ENCODE results near the gene RD3L. TPM values are rescaled to one million over a fixed set of nuclear protein-coding genes. Genes with fewer than 3 reads are reported as not detected.
A peak's percentile ranks its signal among the peaks of the same experiment; 100 is the strongest.

Gene RD3L
- total and polyA plus RNA-seq, 2 of the 4 experiments (the other 2 are of a cell fraction) = not detected

DNA sequence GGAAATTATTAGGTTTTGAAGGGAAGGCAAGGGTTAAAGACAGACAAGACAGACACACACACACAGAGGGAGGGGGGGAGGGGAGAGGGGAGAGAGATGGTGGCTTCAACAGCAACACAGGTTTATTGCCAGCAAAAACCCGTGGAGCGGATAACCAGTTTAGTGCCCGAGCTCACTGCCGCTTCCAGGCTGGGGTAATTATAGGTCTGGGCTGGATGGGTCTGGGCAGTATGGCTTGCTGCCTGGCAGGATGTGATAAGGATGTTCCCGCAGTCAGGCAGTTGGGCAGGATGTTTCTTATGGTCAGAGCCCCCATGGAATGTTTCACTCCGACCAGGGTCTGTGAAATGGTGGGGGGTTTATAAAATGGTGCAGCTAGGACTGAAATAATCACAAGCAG is 18.5 kb downstream of the RD3L start:
- H2AK9ac ChIP-seq (replicated peaks; ENCODE audit: low read depth, low read length, poor library complexity) = no peak overlapping the region
- dilution Hi-C loops (cut with HindIII; ENCODE audit: low sequenced_read_pairs, unreplicated experiment) = no loop called here
- CTCF ChIA-PET = no interaction called here

More for the DNA sequence above, 18.5 kb downstream of the RD3L start:
- in situ Hi-C loops (cut with MboI; ENCODE audit: low sequenced_read_pairs) = no loop called here
- H4K8ac ChIP-seq (ENCODE audit: low read depth in 2 of 2, low read length in 2 of 2) = no peak overlapping the region
- H3K4me3 ChIP-seq (ENCODE audit: insufficient read depth, low read depth, low read length) = no peak overlapping the region
- POLR2A ChIA-PET (ENCODE audit: unreplicated experiment) = no interaction called here
- H4K20me1 ChIP-seq (ENCODE audit: insufficient read depth, low read length) = peaks cover 12% of the 10 kb centered on the region; the same call in 1 of the 2 replicates
- H3K9ac ChIP-seq (ENCODE audit: low read depth, low read length) = no peak overlapping the region
- no peak overlapping the region for H4K5ac ChIP-seq (ENCODE audit: low read depth, low read length)
- H3K23ac ChIP-seq (ENCODE audit: low read depth, low read length) = no peak overlapping the region
- H2BK5ac ChIP-seq (ENCODE audit: low read depth, low read length, poor library complexity, severe bottlenecking) = no peak overlapping the region
- no TSS peak for BruUV-seq (replicated peaks)
- H3K27me3 ChIP-seq (ENCODE audit: control insufficient read depth, insufficient read depth, low read length) = peaks cover 5% of the 10 kb centered on the region; the same call in 1 of the 2 replicates
- TF ChIP-seq SMC3 (IDR thresholded peaks at IDR 0.05; ENCODE audit: low read depth, low read length) (no peak), CEBPB (IDR thresholded peaks at IDR 0.05; ENCODE audit: low read depth, low read length) (no peak), NFE2L2 (IDR thresholded peaks at IDR 0.05; ENCODE audit: low read depth, low read length) (no peak), MXI1 (IDR thresholded peaks at IDR 0.05; ENCODE audit: borderline replicate concordance, low read depth, low read length) (no peak), CHD1 (IDR thresholded peaks at IDR 0.05; ENCODE audit: low read depth, low read length) (no peak), RFX5 (IDR thresholded peaks at IDR 0.05; ENCODE audit: low read depth, low read length) (no peak), POLR2A (IDR thresholded peaks at IDR 0.05; ENCODE audit: low read depth, low read length) (no peak), RCOR1 (IDR thresholded peaks at IDR 0.05; ENCODE audit: insufficient replicate concordance, low read length) (no peak), FOS (IDR thresholded peaks at IDR 0.05; ENCODE audit: low read depth, low read length) (no peak), RAD21 (IDR thresholded peaks at IDR 0.05; ENCODE audit: low read length) (no peak), MAFK (IDR thresholded peaks at IDR 0.05; ENCODE audit: low read depth, low read length) (no peak), BHLHE40 (IDR thresholded peaks at IDR 0.05; ENCODE audit: low read depth, low read length) (no peak), MAZ (IDR thresholded peaks at IDR 0.05; ENCODE audit: borderline replicate concordance, low read depth, low read length) (no peak)
- TF ChIP-seq, protein P1, sequence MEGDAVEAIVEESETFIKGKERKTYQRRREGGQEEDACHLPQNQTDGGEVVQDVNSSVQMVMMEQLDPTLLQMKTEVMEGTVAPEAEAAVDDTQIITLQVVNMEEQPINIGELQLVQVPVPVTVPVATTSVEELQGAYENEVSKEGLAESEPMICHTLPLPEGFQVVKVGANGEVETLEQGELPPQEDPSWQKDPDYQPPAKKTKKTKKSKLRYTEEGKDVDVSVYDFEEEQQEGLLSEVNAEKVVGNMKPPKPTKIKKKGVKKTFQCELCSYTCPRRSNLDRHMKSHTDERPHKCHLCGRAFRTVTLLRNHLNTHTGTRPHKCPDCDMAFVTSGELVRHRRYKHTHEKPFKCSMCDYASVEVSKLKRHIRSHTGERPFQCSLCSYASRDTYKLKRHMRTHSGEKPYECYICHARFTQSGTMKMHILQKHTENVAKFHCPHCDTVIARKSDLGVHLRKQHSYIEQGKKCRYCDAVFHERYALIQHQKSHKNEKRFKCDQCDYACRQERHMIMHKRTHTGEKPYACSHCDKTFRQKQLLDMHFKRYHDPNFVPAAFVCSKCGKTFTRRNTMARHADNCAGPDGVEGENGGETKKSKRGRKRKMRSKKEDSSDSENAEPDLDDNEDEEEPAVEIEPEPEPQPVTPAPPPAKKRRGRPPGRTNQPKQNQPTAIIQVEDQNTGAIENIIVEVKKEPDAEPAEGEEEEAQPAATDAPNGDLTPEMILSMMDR (conservative IDR thresholded peaks at IDR 0.05; ENCODE audit: low read depth, low read length) = no peak
- TF ChIP-seq, protein P2, sequence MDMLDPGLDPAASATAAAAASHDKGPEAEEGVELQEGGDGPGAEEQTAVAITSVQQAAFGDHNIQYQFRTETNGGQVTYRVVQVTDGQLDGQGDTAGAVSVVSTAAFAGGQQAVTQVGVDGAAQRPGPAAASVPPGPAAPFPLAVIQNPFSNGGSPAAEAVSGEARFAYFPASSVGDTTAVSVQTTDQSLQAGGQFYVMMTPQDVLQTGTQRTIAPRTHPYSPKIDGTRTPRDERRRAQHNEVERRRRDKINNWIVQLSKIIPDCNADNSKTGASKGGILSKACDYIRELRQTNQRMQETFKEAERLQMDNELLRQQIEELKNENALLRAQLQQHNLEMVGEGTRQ (IDR thresholded peaks at IDR 0.05; ENCODE audit: low read depth, low read length) = no peak
- TF ChIP-seq, protein P3, sequence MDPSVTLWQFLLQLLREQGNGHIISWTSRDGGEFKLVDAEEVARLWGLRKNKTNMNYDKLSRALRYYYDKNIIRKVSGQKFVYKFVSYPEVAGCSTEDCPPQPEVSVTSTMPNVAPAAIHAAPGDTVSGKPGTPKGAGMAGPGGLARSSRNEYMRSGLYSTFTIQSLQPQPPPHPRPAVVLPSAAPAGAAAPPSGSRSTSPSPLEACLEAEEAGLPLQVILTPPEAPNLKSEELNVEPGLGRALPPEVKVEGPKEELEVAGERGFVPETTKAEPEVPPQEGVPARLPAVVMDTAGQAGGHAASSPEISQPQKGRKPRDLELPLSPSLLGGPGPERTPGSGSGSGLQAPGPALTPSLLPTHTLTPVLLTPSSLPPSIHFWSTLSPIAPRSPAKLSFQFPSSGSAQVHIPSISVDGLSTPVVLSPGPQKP (IDR thresholded peaks at IDR 0.05; ENCODE audit: borderline replicate concordance, low read depth, low read length) = no peak
- no peaks in the 10 kb centered on the region for H3K4me1 ChIP-seq (ENCODE audit: control insufficient read depth, insufficient read depth, low read length)
- peaks cover 5 to 17% of the 10 kb centered on the region in 2 experiments; a peak in 2 of 4 replicates for H3K79me1 ChIP-seq (ENCODE audit: low read depth in 1 of 2, low read length in 2 of 2)
- no peak overlapping the region for H2AK5ac ChIP-seq (ENCODE audit: low read depth, low read length)
- no peak overlapping the region for H3K27ac ChIP-seq (ENCODE audit: insufficient read depth, low read length)
- no peak overlapping the region for H4K91ac ChIP-seq (ENCODE audit: insufficient read depth, low read depth, low read length)
- peak overlapping the region; percentile 39 for H2AFZ ChIP-seq (replicated peaks; ENCODE audit: low read length, poor library complexity)
- no CpG with 5 or more reads among the region's 6 CpGs for WGBS, 2 experiments (ENCODE audit: extremely low coverage in 2 of 2, insufficient read length in 1 of 2)
- no peak overlapping the region for H3K4me2 ChIP-seq (ENCODE audit: low read depth, low read length)
- no peak overlapping the region for H2BK20ac ChIP-seq (ENCODE audit: low read depth, low read length)
- H3K9me3 ChIP-seq (ENCODE audit: control insufficient read depth, insufficient read depth, low read length) = no peaks in the 10 kb centered on the region
- no peak overlapping the region for H3K14ac ChIP-seq (replicated peaks; ENCODE audit: low read depth, low read length)
- H3K9me1 ChIP-seq (ENCODE audit: insufficient read depth, low read length) = no peaks in the 10 kb centered on the region
- no peak overlapping the region for H3K56ac ChIP-seq (ENCODE audit: extremely low read depth, insufficient read depth, low read length)
- H3K4ac ChIP-seq (ENCODE audit: low read depth, low read length) = no peak overlapping the region
- DNase-seq = no peak
- no peaks in the 10 kb centered on the region for H3K36me3 ChIP-seq (ENCODE audit: control insufficient read depth, insufficient read depth, low read length)
- intact Hi-C loops (cut with micrococcal nuclease) = loop anchor here (5.0 kb wide), 1 partner anchor 117 kb away; no protein-coding TSS in a partner anchor
- H2BK15ac ChIP-seq (ENCODE audit: low read depth, low read length) = no peak overlapping the region
- no peak overlapping the region for H2BK120ac ChIP-seq (ENCODE audit: low read depth, low read length)
- H3K18ac ChIP-seq (ENCODE audit: low read depth, low read length) = no peak overlapping the region
- ATAC-seq (ENCODE audit: low read depth) = no peak
